Stimulated activated CD8-positive, alpha-beta memory T cell treated with anti-CD3 and anti-CD28 coated beads, Interleukin-4, amount 100 ng/mL, for 48 hours (primary cell): ENCODE measurements around the gene KRTAP5-4.
"Not testable (repeated sequence)": the region's sequence is repeated elsewhere in the genome, so short reads cannot be mapped to it uniquely, and the experiment has no call there.

Experiments
- DNase-seq: peaks from one replicate; pipeline ENCODE4 v3.0.0-alpha.2; 2020

KRTAP5-4 gene

GRCh38 chr11:1598406-1598805 is 23.5 kb downstream of the KRTAP5-4 start:
- DNase-seq, result not testable (repeated sequence)

- no peak for DNase-seq
These were observed 24.0 kb downstream of the KRTAP5-4 start, which contains the start of gene KRTAP5-2 for GRCh38 chr11:1597994-1598380. Gene KRTAP5-2 (minus strand): TSS chr11:1598294. CDS start chr11:1598250, 44 bp downstream.

GRCh38 chr11:1597331-1597993 is 24.5 kb downstream of the KRTAP5-4 start:
- no peak for DNase-seq

GRCh38 chr11:1596576-1597121 is 25.3 kb downstream of the KRTAP5-4 start:
- not testable (repeated sequence) for DNase-seq

DNA sequence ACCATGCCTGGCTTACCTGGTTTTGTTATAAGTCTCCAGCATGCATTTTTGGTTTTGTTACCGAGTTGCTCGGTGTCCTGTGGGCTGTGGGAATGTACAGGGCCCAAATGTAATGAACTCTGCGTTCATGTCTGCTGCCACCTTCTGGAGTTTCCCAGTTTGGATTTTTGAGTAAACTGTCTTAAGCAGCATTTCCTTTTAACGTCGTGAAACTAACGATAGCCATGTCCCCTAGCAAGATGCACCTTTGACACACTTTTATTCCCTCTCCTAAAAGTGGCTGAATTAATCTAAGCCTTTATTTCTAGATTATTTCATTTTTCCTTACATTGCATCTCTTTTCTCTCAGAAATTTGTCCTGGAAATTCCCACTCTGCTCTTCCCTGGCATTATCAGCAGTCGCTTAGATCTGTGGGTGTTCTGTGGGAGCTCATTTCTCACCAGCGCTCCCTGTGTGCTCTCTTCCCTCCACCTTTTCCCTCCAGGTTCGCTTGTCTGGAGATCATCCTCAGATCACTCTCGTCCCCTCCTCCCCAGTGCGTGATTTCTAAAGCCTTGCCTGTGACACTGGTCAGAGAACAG is 25.9 kb downstream of the KRTAP5-4 start:
- DNase-seq, result not testable (repeated sequence)

DNA sequence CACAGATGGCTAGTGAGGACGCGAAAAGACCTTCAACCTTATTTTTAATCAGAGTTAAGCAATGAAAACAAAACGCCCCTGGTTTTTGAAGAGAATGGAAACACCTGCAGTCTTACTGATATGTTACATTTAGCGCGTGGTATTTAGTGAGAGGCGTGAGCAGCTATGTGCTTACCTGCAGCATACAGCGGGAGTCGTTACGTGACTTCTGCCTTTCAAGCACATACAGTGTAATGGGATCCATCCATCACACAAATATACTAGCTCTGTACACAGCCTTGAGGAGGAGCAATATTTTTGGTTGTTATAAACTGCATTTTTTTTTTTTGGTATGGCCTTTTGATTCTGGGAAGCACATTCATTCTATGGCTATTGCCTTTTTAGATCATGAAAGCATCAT is 29.3 kb downstream of the KRTAP5-4 start:
- no peak for DNase-seq

DNA sequence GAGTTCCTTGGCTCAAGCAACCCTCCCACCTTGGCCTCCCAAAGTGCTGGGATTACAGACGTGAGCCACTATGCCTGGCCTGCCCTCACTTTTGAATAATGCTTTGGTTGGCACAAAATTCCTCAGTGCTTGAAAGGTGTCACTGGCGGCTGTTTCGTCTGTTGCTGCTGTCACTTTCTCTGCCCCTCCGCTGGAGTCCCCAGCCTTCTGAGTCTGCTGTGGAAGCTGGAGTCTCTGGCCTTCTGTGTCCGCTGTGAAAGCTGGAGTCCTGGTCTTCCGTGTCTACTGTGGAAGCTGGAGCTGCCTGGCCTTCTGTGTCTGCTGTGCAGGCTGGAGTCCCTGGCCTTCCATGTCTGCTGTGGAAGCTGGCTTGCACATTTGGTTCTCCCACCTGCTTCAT is 31.9 kb downstream of the KRTAP5-4 start:
- DNase-seq, result no peak

GRCh38 chr11:1589191-1589963 is 32.6 kb downstream of the KRTAP5-4 start:
- DNase-seq, result not testable (repeated sequence)

GRCh38 chr11:1586699-1587098 is 35.2 kb downstream of the KRTAP5-4 start:
- no peak for DNase-seq

DNA sequence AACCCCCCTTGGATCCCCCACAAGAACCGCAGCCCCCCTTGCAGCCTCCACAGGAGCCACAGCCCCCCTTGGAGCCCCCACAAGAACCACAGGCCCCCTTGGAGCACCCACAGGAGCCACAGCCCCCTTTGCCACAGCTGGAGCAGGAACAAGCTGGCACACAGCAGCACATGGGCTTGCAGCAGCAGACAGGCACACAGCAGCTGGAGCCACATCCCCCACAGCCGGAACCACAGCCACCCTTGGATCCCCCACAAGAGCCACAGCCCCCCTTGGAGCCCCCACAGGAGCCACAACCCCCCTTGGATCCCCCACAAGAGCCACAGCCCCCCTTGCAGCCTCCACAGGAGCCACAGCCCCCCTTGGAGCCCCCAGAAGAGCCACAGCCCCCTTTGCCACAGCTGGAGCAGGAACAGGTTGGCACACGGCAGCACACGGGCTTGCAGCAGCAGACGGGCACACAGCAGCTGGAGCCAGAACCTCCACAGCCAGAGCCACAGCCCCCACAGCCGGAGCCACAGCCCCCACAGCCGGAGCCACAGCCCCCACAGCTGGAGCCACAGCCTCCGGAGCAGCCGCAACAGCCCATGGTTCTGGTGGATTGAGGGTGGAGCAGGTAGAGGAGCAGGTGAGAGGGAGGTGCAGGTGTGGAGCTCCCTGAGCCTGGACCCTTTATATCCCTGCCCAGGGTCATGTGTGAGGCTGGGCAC is 37.1 kb downstream of the KRTAP5-4 start, which contains the start of gene KRTAP5-1:
TSS of gene KRTAP5-1 (minus strand) at position 623 of the 710 bp plus-strand sequence. CDS start at position 589, 34 bp downstream.
- DNase-seq, result not testable (repeated sequence)

DNA sequence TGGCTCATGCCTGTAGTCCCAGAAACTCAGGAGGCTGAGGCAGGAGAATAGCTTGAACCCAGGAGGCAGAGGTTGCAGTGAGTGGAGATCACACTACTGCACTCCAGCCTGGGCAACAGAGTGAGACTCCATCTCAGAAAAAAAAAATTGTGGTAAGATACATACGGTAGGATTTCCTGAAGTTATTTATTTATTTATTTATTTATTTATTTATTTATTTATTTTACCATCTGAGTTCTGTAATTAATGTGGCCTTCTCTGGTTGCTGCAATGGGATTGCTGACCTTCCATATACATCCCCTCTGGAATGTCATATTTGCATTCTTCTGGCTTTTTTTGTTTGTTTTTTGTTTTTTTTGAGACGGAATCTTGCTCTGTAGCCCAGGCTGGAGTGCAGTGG is 39.0 kb downstream of the KRTAP5-4 start:
- not testable (repeated sequence) for DNase-seq

DNA sequence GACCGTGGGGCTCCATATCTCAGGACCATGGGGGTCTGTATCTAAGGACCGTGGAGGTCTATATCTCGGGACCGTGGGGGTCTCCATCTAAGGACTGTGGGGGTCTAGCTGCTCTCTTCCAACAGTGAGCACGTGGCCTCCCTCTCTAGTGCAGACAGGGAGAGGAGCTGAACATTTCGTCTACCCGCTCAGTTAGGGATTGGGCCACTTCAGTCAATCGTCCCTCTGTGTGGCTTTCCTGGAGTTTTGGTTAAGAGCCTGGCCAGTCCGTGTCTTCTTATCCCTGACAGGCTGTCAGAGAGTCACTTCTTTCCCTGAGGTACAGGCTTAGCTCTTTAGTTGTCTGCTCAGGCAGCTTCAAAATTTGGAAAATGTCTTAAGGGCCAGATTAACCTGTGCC is 40.0 kb downstream of the KRTAP5-4 start:
- no peak for DNase-seq

- no peak for DNase-seq
These were observed 45.1 kb downstream of the KRTAP5-4 start for GRCh38 chr11:1576825-1577224.

- DNase-seq, result not testable (repeated sequence)
These were observed 46.2 kb downstream of the KRTAP5-4 start for GRCh38 chr11:1575756-1576155.

DNA sequence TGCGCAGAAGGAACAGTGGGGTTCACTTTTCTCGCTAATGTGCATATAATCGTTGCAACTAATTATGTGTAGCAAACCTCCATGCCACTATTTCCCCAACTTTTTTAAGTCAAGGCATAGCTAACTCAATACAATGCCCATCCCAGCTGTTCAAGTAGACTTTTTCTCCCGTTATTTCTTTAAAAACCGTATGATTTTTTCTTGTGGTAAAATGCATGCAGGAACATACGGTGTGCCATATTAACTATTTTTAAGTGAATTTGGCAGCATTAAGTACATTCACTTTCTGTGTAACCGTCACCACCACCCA is 47.0 kb downstream of the KRTAP5-4 start:
- no peak for DNase-seq

- peak; percentile 75 for DNase-seq
These were observed 47.6 kb downstream of the KRTAP5-4 start for GRCh38 chr11:1574238-1574932.

DNA sequence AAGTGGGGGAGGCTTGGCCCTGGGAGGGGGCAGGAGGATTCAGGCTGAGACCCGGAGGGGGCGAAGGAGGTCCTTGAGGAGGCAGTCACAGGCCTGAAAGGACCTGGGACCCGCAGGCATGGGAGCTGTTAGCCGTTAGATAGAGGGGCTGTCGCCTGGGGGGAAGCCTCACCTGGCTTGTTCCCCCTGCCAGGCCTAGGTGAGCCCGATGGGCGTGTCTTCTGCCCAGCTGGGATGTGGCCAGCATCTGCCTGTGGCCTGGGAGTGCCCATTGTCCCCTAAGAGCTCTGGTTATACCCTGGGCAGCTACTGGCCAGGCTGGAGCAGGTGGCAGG is 48.1 kb downstream of the KRTAP5-4 start:
- DNase-seq, result no peak

DNA sequence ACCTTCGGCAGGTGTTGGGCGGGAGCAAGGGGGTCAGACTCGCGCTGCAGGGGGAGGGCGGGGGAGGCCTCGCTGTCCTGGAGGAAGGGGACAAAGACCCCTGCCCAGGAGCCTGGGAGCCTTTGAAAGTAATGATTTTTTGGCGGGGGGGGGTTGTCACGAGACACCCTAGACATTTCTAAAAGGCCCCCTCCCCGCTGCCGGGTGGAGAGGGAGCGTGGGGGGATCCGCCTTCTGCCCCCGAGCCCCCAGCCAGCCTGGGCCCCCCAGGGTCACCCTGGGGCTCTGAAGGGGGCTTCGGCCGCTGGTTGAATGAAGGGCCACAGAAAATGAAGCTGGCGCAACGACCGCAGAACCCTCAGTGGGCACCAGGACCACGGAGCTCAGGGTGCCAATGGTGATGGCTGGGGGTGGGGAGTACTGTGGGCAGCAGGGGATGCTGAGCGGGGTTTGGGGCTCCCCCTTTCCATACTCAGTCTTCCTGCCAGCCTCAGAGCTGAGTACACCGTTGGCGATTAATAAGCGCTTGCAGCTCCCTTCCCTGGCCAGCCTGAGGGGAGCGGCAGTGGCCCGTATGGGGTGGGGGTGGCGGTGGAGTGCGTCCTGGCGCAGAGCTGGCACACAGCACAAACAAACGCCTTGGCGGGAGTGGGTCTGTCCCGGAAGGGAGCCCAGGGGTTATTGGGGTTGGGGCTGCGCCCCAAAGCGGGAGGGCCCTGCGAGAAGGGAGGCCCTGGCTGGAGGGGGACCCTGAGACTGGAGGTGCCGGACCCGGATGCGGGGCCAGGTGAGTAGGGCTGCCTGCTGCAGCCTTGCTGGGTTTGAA is 48.6 kb downstream of the KRTAP5-4 start:
- peak; percentile 47 for DNase-seq

DNA sequence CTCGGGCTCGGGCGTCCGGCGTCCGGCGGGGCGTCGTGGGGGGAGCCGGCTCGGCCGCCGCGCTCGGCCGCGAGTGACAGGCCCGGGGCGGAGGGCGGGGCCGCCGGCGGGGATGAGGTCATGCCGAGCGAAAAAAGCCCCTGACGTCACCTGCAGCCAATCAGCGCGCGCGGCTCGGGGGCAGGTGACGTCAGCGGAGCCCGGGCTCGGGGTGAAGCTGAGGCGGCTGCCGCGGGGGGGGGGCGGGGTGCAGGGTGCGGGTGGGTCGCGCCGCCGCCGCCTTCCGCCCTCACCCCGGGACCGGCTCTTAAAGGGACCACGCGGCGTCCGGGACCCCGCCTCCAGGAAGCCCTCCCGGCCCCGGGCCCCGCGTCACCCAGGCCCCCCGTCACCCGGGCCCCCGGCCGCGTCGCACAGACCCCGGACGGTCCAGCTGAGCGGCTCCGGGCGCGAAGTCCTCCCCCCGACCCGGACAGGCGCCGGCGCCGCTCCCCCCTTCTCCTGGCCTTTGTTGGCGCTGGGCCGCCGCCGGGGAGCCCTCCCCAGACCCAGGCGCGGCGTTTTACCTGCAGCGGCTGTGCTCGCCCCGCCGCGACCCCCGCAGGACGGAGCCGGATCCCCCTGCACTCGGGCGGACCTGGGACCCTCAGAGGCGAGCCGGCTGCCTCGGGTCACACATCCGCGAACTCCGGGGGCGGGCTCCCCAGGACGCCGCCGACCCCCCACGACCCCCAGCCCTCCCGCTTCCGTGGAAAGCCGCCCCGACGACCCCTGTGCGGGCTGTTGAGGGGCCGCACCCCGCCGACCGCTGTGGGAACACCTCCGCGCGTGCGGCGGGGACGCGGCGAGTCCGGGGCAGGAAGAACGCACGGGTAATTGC is 49.5 kb downstream of the KRTAP5-4 start, which contains the start of gene DUSP8:
TSS of gene DUSP8 (minus strand) at position 75 of the 880 bp plus-strand sequence. CDS start 6,445 bp downstream, outside the sequence.
- peak; percentile 93 for DNase-seq

- DNase-seq, result no peak
These were observed 50.2 kb downstream of the KRTAP5-4 start for GRCh38 chr11:1571760-1572196.
